Esophagus muscularis mucosa (tissue), 3 donors: ENCODE data around the gene AP1M1.

Source experiments
- CTCF ChIP-seq, 3 experiments: fragments of 200-600 bp in 2 of 3; fragments of 450-650 bp in 1 of 3; sonication (generic) in 2 of 3; IDR thresholded peaks; one replicate each; pipeline ENCODE4 v1.5.1; 2017 to 2019; ENCODE audit warnings: antibody characterized with exemption in 3 of 3, mild to moderate bottlenecking in 2 of 3, moderate library complexity in 1 of 3
- EP300 ChIP-seq: sonication (generic); formaldehyde crosslinking; IDR thresholded peaks from one replicate; pipeline ENCODE4 v1.6.1; 2017; ENCODE audit warnings: antibody characterized with exemption

GRCh38 chr19:16216744-16217670, 19.3 kb downstream of the AP1M1 start:
- TF ChIP-seq CTCF (IDR thresholded peaks at IDR 0.05) (no peak), EP300 (no peak)
